Lower leg skin (tissue), 3 donors: ENCODE data around the gene FAM124A.

Source experiments
- POLR2A ChIP-seq, 2 donors: fragments of 450-650 bp; IDR thresholded peaks; one replicate each; pipeline ENCODE4 v1.6.1; 2016 to 2017; ENCODE audit warnings: antibody characterized with exemption in 2 of 2, mild to moderate bottlenecking in 1 of 2, moderate library complexity in 1 of 2
- TF ChIP-seq, protein P1 (sequence below), 3 donors: fragments of 450-650 bp; IDR thresholded peaks; one replicate each; pipeline ENCODE4 v1.5.1; 2016; ENCODE audit warnings: antibody characterized with exemption in 3 of 3, mild to moderate bottlenecking in 3 of 3, moderate library complexity in 2 of 3

GRCh38 chr13:51318015-51318414 lies 95.8 kb downstream of the FAM124A start:
- TF ChIP-seq, protein P1, sequence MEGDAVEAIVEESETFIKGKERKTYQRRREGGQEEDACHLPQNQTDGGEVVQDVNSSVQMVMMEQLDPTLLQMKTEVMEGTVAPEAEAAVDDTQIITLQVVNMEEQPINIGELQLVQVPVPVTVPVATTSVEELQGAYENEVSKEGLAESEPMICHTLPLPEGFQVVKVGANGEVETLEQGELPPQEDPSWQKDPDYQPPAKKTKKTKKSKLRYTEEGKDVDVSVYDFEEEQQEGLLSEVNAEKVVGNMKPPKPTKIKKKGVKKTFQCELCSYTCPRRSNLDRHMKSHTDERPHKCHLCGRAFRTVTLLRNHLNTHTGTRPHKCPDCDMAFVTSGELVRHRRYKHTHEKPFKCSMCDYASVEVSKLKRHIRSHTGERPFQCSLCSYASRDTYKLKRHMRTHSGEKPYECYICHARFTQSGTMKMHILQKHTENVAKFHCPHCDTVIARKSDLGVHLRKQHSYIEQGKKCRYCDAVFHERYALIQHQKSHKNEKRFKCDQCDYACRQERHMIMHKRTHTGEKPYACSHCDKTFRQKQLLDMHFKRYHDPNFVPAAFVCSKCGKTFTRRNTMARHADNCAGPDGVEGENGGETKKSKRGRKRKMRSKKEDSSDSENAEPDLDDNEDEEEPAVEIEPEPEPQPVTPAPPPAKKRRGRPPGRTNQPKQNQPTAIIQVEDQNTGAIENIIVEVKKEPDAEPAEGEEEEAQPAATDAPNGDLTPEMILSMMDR (IDR thresholded peaks at IDR 0.05): no peak
- no peak for TF ChIP-seq POLR2A (IDR thresholded peaks at IDR 0.05)
